Sciatic nerve (tissue), 2 donors: ENCODE results near the gene CLTA. TPM values are rescaled to one million over a fixed set of nuclear protein-coding genes. Genes with fewer than 3 reads are reported as not detected.
A peak's percentile ranks its signal among the peaks of the same experiment; 100 is the strongest.
"Not testable (repeated sequence)": the region's sequence is repeated elsewhere in the genome, so short reads cannot be mapped to it uniquely, and the experiment has no call there.

ENCODE experiments used
- ATAC-seq: fragments of 200-7000 bp; cut with Tn5 transposase; one replicate; pipeline ENCODE4 v1.9.1; 2020; ENCODE audit warnings: mild to moderate bottlenecking, moderate library complexity
- DNase-seq: peaks from one replicate; pipeline ENCODE4 v3.0.0-alpha.2; 2020; ENCODE audit warnings: low spot score
- intact Hi-C: fragments of 100-400 bp; cut with DNase I; formaldehyde crosslinking; loops from one replicate; pipeline ENCODE4 v1.14.2; 2022
- total RNA-seq: library from RNA; stranded (reverse); fragmentation: NEBNext Ultra II Directional; extraction: Animal tissue kit (Norgen Biotek cat#: 25700); gene quantifications from one replicate; pipeline ENCODE4 v1.2.1, GENCODE V29; 2021
- donor health status: DM: no; HTN: no; CAD: no.
- donor health status: DM: no; HTN: no; CAD: no.

The CLTA gene
- total RNA-seq, 1 donor from 2014 or later, result 103 TPM

DNA sequence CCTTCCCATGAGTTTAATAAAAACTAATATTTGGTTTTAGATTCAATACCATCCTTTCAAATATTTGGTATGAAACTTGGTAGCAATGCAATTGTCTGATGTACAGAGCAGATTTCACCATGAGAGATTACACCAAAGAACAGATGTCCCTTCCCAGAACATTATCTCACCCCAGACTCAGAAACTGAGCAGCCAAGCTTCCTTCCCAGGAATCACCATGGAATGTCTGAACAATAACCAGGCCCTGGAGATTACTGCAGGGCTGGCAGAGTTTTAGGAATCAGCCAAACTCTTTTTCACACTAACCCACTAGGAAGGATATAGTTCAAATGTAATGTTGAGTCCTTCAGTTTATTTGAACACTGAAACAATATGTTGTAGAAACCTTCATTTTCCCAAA lies 23.9 kb downstream of the CLTA start:
- ATAC-seq, result no peak
- DNase-seq, result no peak
- intact Hi-C loops, result no loop called here

DNA sequence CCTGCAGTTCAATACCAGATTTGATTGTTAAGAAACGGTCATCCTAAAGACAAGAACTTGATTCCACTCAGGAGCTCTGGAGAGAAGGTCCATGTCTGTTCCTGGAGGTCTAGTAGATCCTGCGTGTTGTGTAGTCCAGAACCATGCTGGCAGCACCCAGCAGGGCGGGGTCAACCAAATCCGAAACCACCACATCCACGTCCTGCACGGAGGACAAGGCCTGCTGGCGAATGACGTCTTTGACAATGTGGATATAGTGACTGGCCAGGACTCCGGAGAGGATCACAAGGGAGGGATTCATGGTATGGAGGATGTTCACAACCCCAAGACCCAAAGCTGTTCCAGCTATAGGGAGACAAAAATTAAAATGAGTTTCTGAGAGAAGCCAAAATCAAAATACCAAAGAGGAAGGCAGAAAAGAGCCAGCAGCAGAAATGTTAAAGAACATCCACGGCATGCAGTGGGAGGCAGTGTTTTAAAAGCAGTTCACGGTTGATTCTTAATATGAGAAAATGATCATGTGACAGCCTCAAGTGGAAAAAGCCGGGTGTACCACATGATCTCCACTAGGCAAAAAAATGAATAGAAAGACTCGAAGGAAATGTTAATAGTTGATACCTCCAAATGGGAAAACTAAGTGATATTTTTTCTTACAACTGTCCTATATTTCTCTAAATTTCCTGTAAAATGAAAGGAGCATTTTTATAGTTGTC lies 26.7 kb downstream of the CLTA start:
- ATAC-seq, result no peak
- intact Hi-C loops, result no loop called here

DNA sequence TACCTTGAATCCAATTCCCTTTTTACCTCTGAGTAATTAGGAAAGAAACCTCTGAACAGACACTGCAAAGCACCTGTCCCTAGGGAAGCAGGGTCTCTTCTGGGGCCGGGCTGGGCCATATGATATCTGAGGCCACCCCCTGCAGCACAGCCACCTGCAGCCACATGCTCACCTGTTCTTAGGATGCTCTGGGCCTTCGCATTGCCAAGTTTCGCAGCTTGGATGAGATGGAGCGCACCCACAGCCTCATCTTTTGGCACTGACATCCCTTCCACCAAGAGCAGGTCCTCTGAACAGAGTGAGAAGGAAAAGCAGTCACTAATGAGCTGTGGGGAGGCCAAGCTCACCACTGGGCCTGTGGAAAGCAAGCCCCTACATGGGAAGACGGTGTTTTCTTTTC lies 27.3 kb downstream of the CLTA start:
- DNase-seq (no peak), ATAC-seq (no peak)
- intact Hi-C loops, result no loop called here

More for the DNA sequence above, 26.7 kb downstream of the CLTA start:
- no peak for DNase-seq

DNA sequence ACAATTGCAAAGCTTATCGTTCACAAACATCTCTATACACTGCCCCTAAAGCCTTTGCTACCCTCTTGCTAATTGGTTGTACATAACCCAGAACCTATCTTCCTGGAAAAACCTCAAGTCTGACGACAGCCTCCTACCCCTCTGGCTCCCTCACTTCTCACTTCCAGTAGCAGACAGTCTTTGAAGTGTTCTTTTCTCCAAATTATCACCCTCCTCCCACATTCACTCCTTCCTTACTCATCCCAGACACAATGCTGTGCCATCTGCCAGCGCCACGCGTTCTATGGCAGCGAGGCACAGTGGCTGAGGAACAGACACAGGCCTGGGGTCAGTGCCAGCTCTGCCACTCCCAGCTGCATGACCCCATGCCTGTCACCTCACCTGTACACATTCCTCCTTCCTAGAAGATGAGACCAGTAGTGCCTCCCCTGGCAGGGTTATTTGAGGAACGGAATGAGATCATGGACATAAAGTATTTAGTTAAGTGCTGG lies 27.7 kb downstream of the CLTA start:
- DNase-seq (no peak), ATAC-seq (no peak)
- intact Hi-C loops, result no loop called here

DNA sequence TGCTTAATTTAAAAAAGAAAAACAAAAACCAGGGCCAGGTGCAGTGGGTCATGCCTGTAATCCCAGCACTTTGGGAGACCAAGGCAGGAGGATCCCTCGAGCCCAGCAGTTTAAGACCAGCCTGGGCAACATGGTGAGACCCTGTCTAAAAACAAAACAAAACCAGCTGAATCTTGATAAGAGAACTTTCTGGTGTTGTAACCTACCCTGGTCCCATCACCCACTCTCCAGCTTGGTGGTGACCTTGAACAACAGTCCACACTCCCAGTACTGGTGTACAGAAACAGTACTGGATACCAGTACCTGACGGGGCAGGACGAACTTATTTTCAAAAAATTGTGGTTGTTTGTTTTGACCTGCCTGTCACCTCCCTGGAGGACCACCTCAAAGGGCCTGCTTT lies 30.9 kb downstream of the CLTA start:
- intact Hi-C loops, result no loop called here
- DNase-seq (no peak), ATAC-seq (no peak)

DNA sequence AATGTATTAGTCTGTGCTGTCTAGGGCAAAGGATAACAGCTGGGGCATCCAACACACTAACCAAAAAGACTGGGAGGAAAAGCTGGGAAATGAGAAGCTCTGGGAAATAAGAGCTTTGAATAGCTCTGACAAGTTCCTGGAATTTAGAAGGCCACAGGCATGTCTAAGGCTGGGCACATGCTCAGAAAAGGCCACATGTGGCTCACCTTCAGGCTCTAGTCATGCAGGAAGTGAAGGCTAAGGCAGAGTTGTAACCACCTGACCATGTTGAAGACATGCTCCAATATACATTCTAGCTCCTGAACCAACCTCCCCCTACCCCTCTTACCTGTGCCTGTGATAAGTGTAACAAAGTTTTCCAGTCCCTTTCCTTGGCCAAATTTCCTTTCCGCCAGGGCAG lies 31.7 kb downstream of the CLTA start:
- no peak for ATAC-seq
- no peak for DNase-seq
- intact Hi-C loops, result no loop called here

DNA sequence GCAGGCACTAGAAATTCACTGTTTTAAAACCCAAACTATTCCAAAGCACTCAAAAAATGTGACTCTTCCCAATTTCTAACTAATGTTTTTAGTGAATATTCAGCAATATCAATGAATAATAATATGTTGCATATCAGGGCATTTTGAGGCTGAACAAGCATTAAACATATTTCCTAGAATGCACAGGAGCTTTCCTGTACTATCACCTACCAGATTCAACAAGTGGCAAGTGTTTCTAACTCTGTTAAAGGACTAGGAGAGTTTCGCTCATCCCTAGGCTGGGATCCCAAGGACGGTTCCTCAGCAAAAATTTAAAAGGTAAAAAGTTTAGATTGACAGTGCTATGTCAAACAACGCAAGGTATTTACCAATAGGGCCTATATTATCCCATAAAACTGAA lies 46.5 kb downstream of the CLTA start:
- DNase-seq, result no peak
- intact Hi-C loops, result no loop called here
- ATAC-seq, result no peak

DNA sequence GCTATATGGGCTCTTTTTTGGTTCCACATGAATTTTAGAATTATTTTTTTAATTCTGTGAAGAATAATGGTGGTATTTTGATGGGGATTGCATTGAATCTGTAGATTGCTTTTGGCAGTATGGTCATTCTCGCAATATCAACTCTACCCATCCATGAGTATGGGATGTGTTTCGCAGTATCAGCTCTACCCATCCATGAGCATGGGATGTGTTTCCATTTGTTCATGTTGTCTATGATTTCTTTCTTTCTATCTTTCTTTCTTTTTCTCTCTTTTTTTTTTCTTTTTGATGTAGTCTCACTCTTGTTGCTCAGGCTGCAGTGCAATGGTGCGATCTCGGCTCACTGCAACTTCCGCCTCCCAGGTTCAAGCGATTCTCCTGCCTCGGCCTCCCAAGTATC lies 48.5 kb downstream of the CLTA start:
- intact Hi-C loops, DNase-seq, ATAC-seq: not testable (repeated sequence)

DNA sequence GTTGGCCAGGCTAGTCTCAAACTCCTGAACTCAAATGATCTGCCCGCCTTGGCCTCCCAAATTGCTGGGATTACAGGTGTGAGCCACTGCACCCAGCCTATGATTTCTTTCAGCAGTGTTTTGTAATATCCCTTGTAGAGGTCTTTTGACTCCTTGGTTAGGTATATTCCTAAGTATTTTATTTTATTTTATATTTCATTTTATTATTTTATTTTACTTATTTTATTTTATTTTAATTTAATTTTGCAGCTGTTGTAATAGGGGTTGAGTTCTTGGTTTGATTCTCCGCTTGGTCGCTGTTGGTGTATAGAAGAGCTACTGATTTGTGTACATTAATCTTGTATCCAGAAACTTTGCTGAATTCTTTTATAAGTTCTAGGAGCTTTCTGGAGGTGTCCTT lies 49.0 kb downstream of the CLTA start:
- ATAC-seq, DNase-seq, intact Hi-C loops: not testable (repeated sequence)

DNA sequence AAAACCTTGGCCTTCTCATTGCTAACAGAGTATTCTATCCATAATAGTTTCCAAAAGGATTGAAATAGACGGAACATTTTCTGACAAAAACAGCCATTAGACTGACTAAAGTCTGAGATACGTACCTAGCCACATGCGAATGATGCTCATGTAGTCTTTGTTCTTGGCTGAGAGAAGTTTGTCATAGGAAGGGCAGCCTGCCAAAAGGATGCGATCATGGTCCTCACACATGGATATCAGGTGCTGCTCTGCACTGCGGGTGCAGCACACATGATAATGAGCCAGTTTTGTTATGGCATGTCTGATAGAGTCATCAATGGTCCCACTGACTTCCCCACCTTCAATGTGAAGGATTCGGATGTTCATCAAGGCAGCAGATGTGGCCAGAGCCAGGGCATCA lies 55.2 kb downstream of the CLTA start:
- intact Hi-C loops, result no loop called here
- ATAC-seq (no peak), DNase-seq (no peak)

DNA sequence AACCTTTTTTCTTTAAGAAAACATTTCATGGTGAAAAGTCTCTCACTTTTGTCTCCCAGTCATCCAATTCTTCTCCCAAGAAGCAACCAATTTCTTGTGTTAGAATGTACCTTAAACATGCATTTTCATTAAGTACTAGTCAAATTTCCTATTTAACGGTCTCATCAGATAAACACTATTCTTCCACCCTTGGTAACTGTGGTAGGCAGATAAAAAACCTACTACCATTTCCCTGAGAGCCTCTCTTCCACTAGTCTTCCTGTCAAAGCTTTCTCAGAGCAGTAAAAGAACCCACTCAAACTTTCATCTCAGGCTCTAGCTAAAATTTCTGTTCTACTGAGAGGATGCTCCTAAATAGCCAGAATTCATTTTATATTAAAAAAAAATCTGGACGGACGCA lies 56.6 kb downstream of the CLTA start:
- no peak for ATAC-seq
- intact Hi-C loops, result no loop called here
- DNase-seq, result no peak

DNA sequence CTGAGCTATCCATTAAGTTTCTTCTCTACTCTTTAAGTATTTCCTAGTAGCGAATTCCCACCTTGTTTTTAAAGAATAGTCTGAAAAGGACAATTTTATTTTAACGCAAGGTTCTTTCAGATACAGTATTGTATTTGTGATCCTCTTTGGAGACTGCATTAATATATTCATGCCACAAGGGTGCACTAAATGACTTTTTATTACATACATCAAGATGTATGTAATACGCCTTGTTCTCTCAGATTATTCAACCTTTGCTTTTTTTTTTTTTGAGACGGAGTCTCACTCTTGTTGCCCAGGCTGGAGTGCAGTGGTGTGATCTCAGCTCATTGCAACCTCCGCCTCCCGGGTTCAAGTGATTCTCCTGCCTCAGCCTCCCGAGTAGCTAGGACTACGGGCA lies 57.3 kb downstream of the CLTA start:
- intact Hi-C loops, DNase-seq, ATAC-seq: not testable (repeated sequence)

DNA sequence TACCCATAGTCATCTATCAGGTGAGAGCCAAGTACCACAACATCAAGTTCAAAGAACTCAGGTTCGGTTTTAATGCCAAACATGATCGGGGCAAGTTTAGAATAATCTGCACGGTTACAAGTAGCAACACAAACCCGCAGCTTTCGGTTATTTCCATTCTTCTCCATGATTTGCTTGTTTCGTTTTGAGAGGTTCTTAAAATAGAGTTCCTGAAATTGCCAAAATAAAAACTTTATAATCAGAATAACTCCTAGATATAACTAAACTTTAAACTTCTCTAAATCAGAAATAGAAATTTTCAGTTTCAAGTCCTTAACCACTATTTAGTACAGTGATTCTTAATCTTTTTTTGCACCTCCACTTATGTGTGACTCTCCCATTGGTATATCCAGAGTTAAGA lies 58.5 kb downstream of the CLTA start:
- intact Hi-C loops, result no loop called here
- ATAC-seq, result no peak
- DNase-seq, result no peak

DNA sequence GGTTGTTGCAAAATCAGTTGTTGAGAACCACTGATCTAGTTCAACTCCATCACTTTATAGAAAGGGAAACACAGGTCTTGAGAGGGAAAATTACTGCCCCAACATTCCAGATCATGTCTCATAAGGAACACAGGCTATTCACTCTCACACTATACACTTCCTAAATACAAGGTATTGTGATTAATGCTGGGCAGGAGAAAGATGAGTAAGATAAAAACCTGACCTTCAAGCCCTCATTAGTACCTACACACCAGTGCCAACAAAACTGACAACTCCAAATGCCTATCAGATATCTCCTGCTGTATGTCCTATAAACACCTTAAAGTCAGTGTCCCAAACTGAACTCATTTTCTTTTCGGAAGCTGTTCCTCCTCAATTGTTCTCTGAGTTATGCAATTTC lies 59.4 kb downstream of the CLTA start:
- DNase-seq (no peak), ATAC-seq (no peak)
- intact Hi-C loops, result loop anchor here (10.0 kb wide), 1 partner anchor 75 kb away; no protein-coding TSS in a partner anchor

DNA sequence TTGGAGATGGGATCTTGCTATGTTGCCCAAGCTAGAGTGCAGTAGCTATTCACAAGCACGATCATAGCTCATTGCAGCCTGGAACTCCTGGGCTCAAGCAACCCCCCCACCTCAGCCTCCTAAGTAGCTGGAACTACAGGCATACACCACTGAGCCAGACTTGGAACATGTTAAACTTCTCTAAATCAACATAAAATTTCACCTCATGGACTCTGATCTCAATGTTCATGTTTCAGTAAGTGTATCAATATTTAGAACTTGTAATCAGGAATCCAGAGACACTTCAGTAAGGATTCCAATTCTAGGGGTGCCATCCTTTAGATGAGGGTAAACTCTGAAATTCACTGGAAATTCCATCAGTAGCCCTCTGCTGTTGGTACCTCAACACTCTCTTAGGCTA lies 60.7 kb downstream of the CLTA start:
- no peak for DNase-seq
- no peak for ATAC-seq
- intact Hi-C loops, result loop anchor here (10.0 kb wide), 1 partner anchor 73 kb away; no protein-coding TSS in a partner anchor

DNA sequence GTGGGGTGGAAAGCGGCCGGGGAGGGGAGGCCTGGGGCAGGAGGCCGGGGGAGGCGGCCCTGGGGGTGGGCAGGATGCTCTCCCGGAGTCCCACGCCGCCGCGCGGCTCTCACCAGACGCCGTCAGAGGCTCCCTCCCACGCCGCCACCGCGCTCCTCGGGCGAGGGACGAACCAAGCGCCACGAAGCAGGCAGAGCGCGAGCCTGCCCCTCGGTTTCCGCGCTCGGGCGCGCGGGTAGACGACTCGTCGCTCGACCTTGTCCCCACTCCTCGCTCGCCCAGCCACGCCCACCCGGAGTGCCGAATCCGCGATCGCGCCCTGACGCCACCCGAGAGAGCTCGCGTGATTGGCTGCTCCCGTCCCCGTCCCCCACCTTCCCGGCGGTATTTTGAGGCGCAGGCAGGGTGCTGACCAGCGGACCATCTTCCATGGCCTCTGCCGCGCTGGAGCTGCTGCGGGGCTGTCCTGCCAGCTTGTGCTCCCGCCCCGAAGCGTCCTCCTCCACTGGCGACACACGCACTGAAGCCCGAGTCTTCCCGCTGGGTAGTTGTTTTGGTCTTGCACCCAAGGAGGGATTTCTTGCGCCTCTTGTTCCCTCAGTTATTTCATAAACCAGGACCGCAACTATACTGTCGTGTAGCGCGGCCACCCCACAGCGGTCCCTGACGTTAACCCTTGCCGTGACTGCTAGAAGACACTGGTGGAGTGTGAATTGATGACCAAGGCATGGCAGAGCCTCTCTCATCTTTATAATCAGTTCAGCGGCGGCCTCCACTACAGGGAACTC lies 67.7 kb downstream of the CLTA start, which contains the start of gene GNE:
Gene GNE (minus strand): TSS at position 241 of the 788 bp plus-strand sequence. CDS start 9,093 bp downstream, outside the sequence.
- DNase-seq, result peak; percentile 99
- intact Hi-C loops, result loop anchor here (10.0 kb wide), 1 partner anchor 66 kb away; no protein-coding TSS in a partner anchor
- peak; percentile 99 for ATAC-seq

DNA sequence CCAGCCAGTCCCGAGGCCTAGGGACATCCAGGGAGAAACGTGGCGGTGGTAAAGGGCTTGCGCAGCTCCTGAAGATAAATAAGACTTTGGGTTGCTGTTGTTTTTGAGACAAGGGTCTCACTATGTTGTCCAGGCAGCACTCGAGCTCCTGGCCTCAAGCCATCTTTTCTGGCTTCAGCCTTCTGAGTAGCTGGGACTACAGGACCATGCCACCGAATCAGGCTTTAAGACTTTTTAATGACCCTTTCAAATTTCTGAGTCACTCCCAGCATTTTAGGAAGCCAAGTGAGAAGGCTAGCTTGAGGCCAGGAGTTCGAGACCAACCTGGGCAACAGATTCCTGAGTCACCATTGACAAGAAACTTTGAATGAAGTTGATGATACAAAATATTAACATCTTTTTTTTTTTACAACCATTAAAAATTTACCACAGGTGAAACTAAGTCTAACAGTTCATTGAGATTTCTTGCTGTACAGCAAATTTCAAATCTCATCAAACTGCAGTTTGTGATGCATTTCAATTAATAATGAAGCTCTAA lies 68.3 kb downstream of the CLTA start:
- no peak for ATAC-seq
- no peak for DNase-seq
- intact Hi-C loops, result loop anchor here (10.0 kb wide), 1 partner anchor 66 kb away; no protein-coding TSS in a partner anchor
